GM19463 (cell line): ENCODE results near the gene TFR2.

Experiments used
- ATAC-seq: cut with Tn5 transposase; IDR thresholded peaks from one replicate; pipeline ENCODE4 v1.9.1; 2021; ENCODE audit warnings: mild to moderate bottlenecking, moderate library complexity; ENCODE audit not compliant: unreplicated experiment

The TFR2 gene

GRCh38 chr7:100613412-100614175 lies 27.8 kb downstream of the TFR2 start:
- no peak for ATAC-seq

GRCh38 chr7:100612730-100613390 lies 28.5 kb downstream of the TFR2 start:
- ATAC-seq: no peak

- peak; percentile 92 for ATAC-seq
Measured at GRCh38 chr7:100611983-100612729, 29.2 kb downstream of the TFR2 start, which contains the start of gene MOSPD3. MOSPD3 (plus strand) TSS chr7:100612540; CDS start chr7:100612792, 252 bp downstream.

GRCh38 chr7:100609958-100610357 lies 31.4 kb downstream of the TFR2 start:
- ATAC-seq: no peak

- no peak for ATAC-seq
Measured at GRCh38 chr7:100607111-100607510, 34.2 kb downstream of the TFR2 start.

GRCh38 chr7:100606313-100606712 lies 35.0 kb downstream of the TFR2 start:
- ATAC-seq: no peak

GRCh38 chr7:100604976-100605911 lies 36.1 kb downstream of the TFR2 start:
- no peak for ATAC-seq

- ATAC-seq: peak; percentile 75
Measured at GRCh38 chr7:100604028-100604975, 37.0 kb downstream of the TFR2 start.

GRCh38 chr7:100603726-100604027 lies 37.7 kb downstream of the TFR2 start:
- no peak for ATAC-seq

GRCh38 chr7:100602889-100603725 lies 38.2 kb downstream of the TFR2 start:
- ATAC-seq: no peak

- no peak for ATAC-seq
Measured at GRCh38 chr7:100600730-100601038, 40.7 kb downstream of the TFR2 start.

- no peak for ATAC-seq
Measured at GRCh38 chr7:100599911-100600729, 41.2 kb downstream of the TFR2 start.

GRCh38 chr7:100598425-100598824 lies 42.9 kb downstream of the TFR2 start:
- no peak for ATAC-seq

- no peak for ATAC-seq
Measured at GRCh38 chr7:100595188-100595587, 46.2 kb downstream of the TFR2 start.

- no peak for ATAC-seq
Measured at GRCh38 chr7:100591596-100591995, 49.8 kb downstream of the TFR2 start.

GRCh38 chr7:100590077-100590737 lies 51.1 kb downstream of the TFR2 start:
- no peak for ATAC-seq

GRCh38 chr7:100589341-100589947 lies 51.9 kb downstream of the TFR2 start:
- ATAC-seq: no peak
